ENCODE results near the gene LRIT2. TPM values are rescaled to one million over a fixed set of nuclear protein-coding genes. Genes with fewer than 3 reads are reported as not detected.

Gene LRIT2
- total and polyA plus RNA-seq, 9 of the 15 experiments (the other 6 are each of a cell fraction or from before 2014, with no cell fraction given) = not detected

GRCh38 chr10:84256510-84257342, 31.4 kb upstream of the LRIT2 start:
- H3K9ac ChIP-seq (ENCODE audit: insufficient read depth in 1 of 2, low read depth in 2 of 2, low read length in 2 of 2) = peak overlapping the region in 1 of 2 experiments; percentile 87; a peak in 2 of 4 replicates
- no TSS peak for BruUV-seq (replicated peaks)
- H3K27me3 ChIP-seq (ENCODE audit: control insufficient read depth in 2 of 2, insufficient read depth in 2 of 2, low read length in 2 of 2) = peaks cover 5 to 32% of the 10 kb centered on the region in 2 experiments; a peak in 2 of 5 replicates
- no peaks in the 10 kb centered on the region for H3K79me2 ChIP-seq (ENCODE audit: control insufficient read depth, insufficient read depth, low read length)
- intact Hi-C loops (cut with micrococcal nuclease) = loop anchor here (5.0 kb wide), 1 partner anchor 124 kb away; no protein-coding TSS in a partner anchor
- 21% methylated on average over 35 of the region's 35 CpGs for WGBS (ENCODE audit: insufficient coverage, low coverage, missing lambda C conversion rate)
- no peaks in the 10 kb centered on the region for H4K20me1 ChIP-seq (replicated peaks; ENCODE audit: control insufficient read depth, insufficient read depth, low read length)
- H3K36me3 ChIP-seq (ENCODE audit: control insufficient read depth, insufficient read depth, low read length) = no peaks in the 10 kb centered on the region
- ChIA-PET CTCF (ENCODE audit: low intra/inter-chr PET ratio) (interaction anchor here (0.6 to 0.7 kb wide), 3 partner anchors 131 to 175 kb away, joined by 3 read pairs; no protein-coding TSS in a partner anchor), POLR2A (interaction anchor here (0.6 to 1.0 kb wide), 3 partner anchors 14 to 290 kb away, joined by 3 read pairs; no protein-coding TSS in a partner anchor)
- H3K4me3 ChIP-seq = no peak overlapping the region
- H3K9me3 ChIP-seq (replicated peaks; ENCODE audit: control insufficient read depth, insufficient read depth, low read depth, low read length) = no peaks in the 10 kb centered on the region
- H2AFZ ChIP-seq (ENCODE audit: low read depth, low read length) = peak overlapping the region; percentile 75
- DNase-seq (ENCODE audit: extremely low read depth in 1 of 4, low spot score in 3 of 4) (peak; percentile 79 to 87 (median 85)), FAIRE-seq (peak; percentile 82), ATAC-seq (peak; percentile 95)
- H3K4me1 ChIP-seq (replicated peaks in 1 of 2; ENCODE audit: control insufficient read depth in 2 of 2, insufficient read depth in 2 of 2, low read length in 2 of 2) = peaks cover 4 to 15% of the 10 kb centered on the region in 2 experiments; a peak in 2 of 5 replicates
- no peaks in the 10 kb centered on the region for H3K9me1 ChIP-seq (ENCODE audit: control insufficient read depth, insufficient read depth, low read length)
- no peak overlapping the region for H3K27ac ChIP-seq (ENCODE audit: extremely low read depth, low read depth, low read length)
- H3K4me2 ChIP-seq (ENCODE audit: insufficient read depth, low read length) = peak overlapping the region; percentile 22; the same call in 1 of the 2 replicates
- in situ Hi-C loops (cut with MboI) = no loop called here
- no peak for TF ChIP-seq PHB (CRISPR knock-in tag; IDR thresholded peaks at IDR 0.05)
- TF ChIP-seq SMC3 (conservative IDR thresholded peaks at IDR 0.05; ENCODE audit: insufficient read depth, low read depth, low read length) = peak; percentile 41; the same call in 1 of the 2 replicates
- no peak for TF ChIP-seq NR4A1 (CRISPR knock-in tag; IDR thresholded peaks at IDR 0.05)
- TF ChIP-seq NR4A1 (tag; IDR thresholded peaks at IDR 0.05) = peak; percentile 87
- TF ChIP-seq CXXC5 (CRISPR knock-in tag; IDR thresholded peaks at IDR 0.05) = peak; percentile 84
- TF ChIP-seq E2F3 (CRISPR knock-in tag; IDR thresholded peaks at IDR 0.05) = peak; percentile 82
- TF ChIP-seq FOXP4 (CRISPR knock-in tag; IDR thresholded peaks at IDR 0.05; ENCODE audit: borderline replicate concordance) = peak; percentile 92
- 0 out of 2 replicates have a peak, but pooled peaks have one; percentile 16 for TF ChIP-seq ETV1 (tag; conservative IDR thresholded peaks at IDR 0.05; ENCODE audit: low read depth)
- 0 out of 2 replicates have a peak, but pooled peaks have one; percentile 87 for TF ChIP-seq ZBTB49 (CRISPR knock-in tag; IDR thresholded peaks at IDR 0.05; ENCODE audit: borderline replicate concordance)
- peak; percentile 95 for TF ChIP-seq ZNF232 (CRISPR knock-in tag; IDR thresholded peaks at IDR 0.05)
- 0 out of 2 replicates have a peak, but pooled peaks have one; percentile 61 for TF ChIP-seq ZNF217 (CRISPR knock-in tag; IDR thresholded peaks at IDR 0.05)
- no peak for TF ChIP-seq COPS2 (conservative IDR thresholded peaks at IDR 0.05)
- no peak for TF ChIP-seq XRCC4 (IDR thresholded peaks at IDR 0.05; ENCODE audit: extremely low read depth, insufficient read depth, insufficient read length)
- TF ChIP-seq RBM17 (IDR thresholded peaks at IDR 0.05; ENCODE audit: borderline replicate concordance, low read depth, low read length) = no peak
- TF ChIP-seq CCNT2 (IDR thresholded peaks at IDR 0.05; ENCODE audit: borderline replicate concordance, extremely low read depth, insufficient read length, low read depth, low read length) = no peak
- TF ChIP-seq JUND (IDR thresholded peaks at IDR 0.05; ENCODE audit: borderline replicate concordance, low read depth, low read length) = 0 out of 2 replicates have a peak, but pooled peaks have one; percentile 31
- TF ChIP-seq JUND (tag; IDR thresholded peaks at IDR 0.05; ENCODE audit: borderline replicate concordance, low read depth, low read length) = no peak; the same call in 2 of the 3 replicates

Measured in K562 (cell line).